NCI-H2171 (cell line): ENCODE measurements around the gene NCF2.

Experiments
- DNase-seq: peaks from one replicate; lab custom pipeline; 2025; lab: John Stamatoyannopoulos, UW

The NCF2 gene

GRCh38 chr1:183551924-183552323 lies 38.3 kb downstream of the NCF2 start:
- DNase-seq, result peak; percentile 84

GRCh38 chr1:183550915-183551314 lies 39.3 kb downstream of the NCF2 start:
- DNase-seq, result no peak

- peak; percentile 75 for DNase-seq
Measured at GRCh38 chr1:183548116-183548515, 42.1 kb downstream of the NCF2 start.

GRCh38 chr1:183546427-183546826 lies 43.8 kb downstream of the NCF2 start:
- no peak for DNase-seq

GRCh38 chr1:183544598-183545297 lies 45.5 kb downstream of the NCF2 start:
- DNase-seq, result peak; percentile 96

GRCh38 chr1:183543619-183544204 lies 46.5 kb downstream of the NCF2 start:
- peak; percentile 62 for DNase-seq

- DNase-seq, result no peak
Measured at GRCh38 chr1:183537405-183537804, 52.9 kb downstream of the NCF2 start.

GRCh38 chr1:183533617-183534174 lies 56.6 kb downstream of the NCF2 start:
- no peak for DNase-seq

GRCh38 chr1:183528577-183528976 lies 61.7 kb downstream of the NCF2 start:
- DNase-seq, result no peak

- no peak for DNase-seq
Measured at GRCh38 chr1:183522104-183522503, 68.2 kb downstream of the NCF2 start.

GRCh38 chr1:183520379-183520778 lies 69.9 kb downstream of the NCF2 start:
- DNase-seq, result no peak

GRCh38 chr1:183517401-183517800 lies 72.9 kb downstream of the NCF2 start:
- DNase-seq, result no peak

- no peak for DNase-seq
Measured at GRCh38 chr1:183516725-183517124, 73.5 kb downstream of the NCF2 start.

GRCh38 chr1:183515002-183515689 lies 75.1 kb downstream of the NCF2 start:
- DNase-seq, result no peak

- DNase-seq, result no peak
Measured at GRCh38 chr1:183514235-183514634, 76.0 kb downstream of the NCF2 start.

- DNase-seq, result no peak
Measured at GRCh38 chr1:183512450-183512849, 77.8 kb downstream of the NCF2 start.

- DNase-seq, result no peak
Measured at GRCh38 chr1:183508694-183509093, 81.6 kb downstream of the NCF2 start.

- no peak for DNase-seq
Measured at GRCh38 chr1:183506561-183506960, 83.7 kb downstream of the NCF2 start.
